GM19025 (cell line): ENCODE results near the gene LRIT3.
"Not testable (repeated sequence)": the region's sequence is repeated elsewhere in the genome, so short reads cannot be mapped to it uniquely, and the experiment has no call there.

Source experiments
- ATAC-seq: cut with Tn5 transposase; IDR thresholded peaks from one replicate; pipeline ENCODE4 v1.9.1; 2021; ENCODE audit warnings: mild to moderate bottlenecking, low read depth, moderate library complexity; ENCODE audit not compliant: unreplicated experiment

LRIT3 gene

GRCh38 chr4:109846395-109847098 lies 1.4 kb upstream of the LRIT3 start:
- ATAC-seq, result no peak

DNA sequence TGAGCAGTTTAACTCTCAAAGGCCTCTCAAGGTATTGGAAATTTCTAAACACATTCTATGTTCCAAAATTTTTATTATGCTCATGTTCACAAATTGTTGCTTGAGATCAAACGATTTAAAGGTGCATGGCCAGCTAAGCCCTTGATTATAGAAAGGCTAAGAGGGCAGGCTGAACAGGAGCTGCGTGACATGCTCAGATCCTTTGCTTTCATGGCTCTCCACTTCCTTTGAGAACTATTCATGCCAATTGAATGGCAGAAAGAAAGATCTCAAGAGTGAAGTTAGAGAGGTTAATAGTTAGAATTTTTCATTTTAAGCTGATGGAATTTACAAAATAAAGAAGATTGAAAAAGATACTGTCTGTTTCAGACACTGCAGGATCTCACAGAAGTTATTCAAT lies 594 bp downstream of the LRIT3 start:
- no peak for ATAC-seq

DNA sequence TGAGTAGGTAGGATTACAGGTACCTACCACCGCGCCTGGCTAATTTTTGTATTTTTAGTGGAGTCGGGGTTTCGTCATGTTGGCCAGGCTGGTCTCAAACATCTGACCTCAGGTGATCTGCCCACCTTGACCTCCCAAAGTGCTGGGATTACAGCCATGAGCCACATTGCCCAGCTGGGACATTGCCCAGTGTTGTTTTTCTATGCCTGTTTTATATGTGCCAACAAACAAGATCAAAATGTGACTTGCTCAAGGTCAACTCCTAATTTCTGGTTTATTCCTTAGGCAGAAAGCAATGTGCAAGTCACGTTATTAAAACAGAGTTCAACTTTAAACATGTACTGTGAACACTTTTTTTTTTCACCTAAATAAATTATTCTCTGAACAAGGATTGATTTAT lies 2.7 kb downstream of the LRIT3 start:
- no peak for ATAC-seq

DNA sequence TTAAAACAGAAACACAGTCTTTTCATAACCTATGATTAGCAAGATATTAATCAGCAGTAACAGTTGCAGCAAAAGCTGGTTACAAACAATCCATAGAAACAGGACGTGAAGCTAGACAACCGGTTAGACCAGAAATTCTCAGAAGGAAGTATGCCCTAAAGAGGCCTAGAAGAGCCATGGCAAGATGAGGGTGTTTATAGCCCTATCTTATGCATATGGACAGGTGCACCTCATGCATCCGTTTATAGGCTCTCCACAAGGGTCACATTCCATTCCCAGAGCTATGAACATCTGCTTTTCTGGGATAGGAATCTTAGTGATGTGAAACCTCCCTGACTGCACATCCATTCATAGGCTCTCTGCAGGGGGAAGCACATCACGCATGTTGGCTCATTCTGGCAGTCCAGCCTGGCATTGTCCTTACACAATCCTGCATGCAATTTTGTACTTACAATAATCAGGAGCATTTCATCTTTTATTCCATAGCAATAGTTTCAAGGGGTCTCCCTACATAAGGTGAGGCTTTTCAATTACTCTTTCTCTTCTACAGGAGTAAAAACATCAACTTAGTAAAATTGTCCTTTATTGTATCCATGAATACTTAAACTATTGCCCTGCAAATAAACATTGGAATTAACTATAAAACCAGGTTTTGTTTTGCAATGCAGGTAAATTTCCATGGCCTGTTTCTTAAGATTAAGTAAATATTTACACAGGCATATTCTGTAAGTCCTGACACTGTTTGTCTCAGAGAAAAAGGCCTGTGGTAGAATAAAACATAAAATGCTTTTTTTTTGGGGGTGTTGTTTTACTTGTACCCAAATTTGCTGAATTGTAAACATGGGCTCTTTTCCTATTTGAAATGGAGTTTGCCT lies 11.8 kb downstream of the LRIT3 start:
- ATAC-seq, result not testable (repeated sequence)

DNA sequence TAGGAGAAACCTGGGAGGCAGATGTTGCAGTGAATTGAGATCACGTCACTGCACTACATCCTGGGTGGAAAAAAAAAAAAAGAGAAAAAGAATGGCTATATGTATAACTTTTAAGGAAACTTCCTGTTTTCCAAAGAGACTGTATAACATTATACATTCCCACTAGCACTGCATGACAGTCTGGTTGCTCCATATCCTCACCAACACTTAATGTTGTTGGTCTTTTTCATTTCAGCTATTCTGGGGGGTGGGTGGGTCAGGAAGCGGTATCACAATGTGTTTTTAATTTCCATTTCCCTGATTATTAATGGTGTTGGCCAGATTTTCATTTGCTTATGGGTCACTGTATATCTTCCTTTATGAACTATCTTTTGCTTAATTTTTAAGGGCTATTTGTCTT lies 13.4 kb downstream of the LRIT3 start:
- no peak for ATAC-seq

GRCh38 chr4:109861916-109862511 lies 14.1 kb downstream of the LRIT3 start:
- ATAC-seq, result no peak

GRCh38 chr4:109864134-109864533 lies 16.2 kb downstream of the LRIT3 start:
- no peak for ATAC-seq

DNA sequence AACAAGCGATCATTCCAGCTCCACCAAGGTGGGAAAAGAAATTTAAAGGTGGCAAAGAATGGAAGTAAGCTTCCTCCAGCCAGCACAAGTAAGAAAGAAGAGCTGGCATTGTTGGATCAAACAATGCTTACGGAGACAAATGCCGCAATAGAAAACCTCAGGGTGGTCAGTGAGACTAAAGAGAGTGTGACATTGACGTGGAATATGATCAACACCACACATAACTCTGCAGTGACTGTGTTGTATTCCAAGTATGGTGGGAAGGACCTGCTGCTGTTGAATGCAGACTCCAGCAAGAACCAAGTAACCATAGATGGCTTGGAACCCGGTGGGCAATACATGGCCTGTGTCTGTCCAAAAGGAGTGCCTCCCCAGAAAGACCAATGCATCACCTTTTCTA lies 22.2 kb downstream of the LRIT3 start:
- no peak for ATAC-seq

- ATAC-seq, result no peak
These were observed 24.2 kb downstream of the LRIT3 start for GRCh38 chr4:109872065-109872464.

GRCh38 chr4:109872950-109873656 lies 25.2 kb downstream of the LRIT3 start:
- ATAC-seq, result no peak

DNA sequence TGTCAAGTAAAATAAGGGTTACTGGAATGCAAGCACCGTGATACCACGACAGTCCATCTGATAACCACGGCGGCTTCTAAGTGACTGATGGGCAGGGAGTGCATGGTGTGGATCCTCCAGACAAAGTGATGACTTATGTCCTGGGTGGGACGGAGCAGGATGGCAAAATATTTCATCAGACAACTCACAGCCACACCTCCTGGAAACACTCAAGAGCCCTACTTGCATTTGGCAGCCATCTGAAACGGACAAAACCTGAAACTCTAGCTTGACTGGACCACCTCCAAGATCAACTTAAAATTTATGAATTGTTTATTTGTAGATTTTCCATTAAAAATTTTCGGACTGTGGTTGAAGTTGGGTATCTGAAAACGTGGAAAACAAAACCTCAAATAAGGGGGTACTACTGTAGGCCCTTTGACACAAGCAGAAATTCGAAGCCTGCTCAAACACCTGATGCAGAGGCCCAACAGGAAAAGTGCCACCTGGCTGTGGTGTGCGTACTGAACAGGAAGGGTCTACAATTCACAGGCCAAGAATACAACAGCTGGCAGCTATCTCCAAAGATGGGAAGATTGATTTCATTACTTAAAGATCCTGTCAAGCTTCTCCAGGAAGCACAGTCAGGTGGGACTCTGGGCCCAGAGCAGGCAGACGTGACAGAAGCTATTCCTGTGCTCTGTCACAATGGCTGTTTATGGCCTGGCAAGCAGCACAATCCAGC lies 26.0 kb downstream of the LRIT3 start:
- no peak for ATAC-seq

DNA sequence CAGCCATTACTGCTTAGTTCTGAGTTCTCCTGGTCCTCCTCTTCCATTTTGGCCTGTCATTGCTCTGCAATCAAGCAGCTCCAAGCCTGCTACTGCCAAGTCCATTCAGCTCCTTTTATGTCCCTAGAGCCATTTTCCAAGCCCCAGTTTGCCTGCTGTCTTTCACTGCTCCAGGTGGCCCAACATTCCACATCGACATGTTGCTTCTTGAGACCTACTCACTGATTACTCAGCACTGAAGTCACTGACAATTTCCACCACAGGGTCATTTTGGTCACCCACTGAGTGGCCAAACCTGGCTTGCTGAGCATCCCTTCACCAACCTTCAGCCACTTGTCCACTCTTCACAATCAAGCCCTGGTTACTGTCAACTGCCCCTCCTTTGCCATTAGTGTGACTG lies 27.2 kb downstream of the LRIT3 start:
- ATAC-seq, result no peak

DNA sequence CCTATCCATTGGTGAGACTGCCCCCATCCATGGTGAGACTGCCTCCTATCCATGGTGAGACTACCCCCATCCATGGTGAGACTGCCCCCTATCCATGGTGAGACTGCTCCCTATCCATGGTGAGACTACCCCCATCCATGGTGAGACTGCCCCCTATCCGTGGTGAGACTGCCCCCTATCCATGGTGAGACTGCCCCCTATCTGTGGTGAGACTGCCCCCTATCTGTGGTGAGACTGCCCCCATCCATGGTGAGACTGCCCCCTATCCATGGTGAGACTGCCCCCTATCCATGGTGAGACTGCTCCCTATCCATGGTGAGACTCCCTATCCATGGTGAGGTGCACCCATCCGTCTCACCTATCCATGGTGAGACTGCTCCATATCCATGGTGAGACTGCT lies 27.6 kb downstream of the LRIT3 start:
- ATAC-seq, result not testable (repeated sequence)

DNA sequence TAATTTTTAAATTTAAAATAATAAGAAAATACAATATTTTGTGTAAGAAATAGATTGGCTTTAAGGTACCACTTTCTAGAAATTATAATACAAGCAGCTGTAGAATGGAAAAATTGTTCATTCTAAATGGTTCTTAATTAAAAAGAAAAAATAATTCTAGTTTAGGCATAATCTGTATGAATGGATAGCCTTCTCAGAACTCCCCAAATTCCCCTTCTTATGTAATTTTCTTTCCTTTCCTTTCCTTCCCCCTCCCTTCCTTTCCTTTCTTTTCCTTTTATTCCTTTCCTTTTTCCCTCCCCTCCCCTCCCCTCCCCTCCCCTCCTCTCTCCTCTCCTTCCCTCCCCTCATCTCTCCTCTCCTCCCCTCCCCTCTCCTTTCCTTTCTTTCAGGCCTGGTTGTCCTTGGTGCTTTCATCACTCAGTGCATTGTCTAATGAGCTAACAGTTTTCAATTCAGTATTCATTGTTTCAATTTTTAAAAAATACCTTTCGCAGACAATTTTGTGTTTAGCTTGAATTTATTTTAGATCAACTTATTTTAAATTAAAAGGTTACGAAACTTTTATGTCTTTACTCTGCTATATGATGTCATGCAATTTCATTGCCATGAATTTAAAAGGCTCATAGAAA lies 28.8 kb downstream of the LRIT3 start:
- ATAC-seq, result no peak

GRCh38 chr4:109877400-109877799 lies 29.5 kb downstream of the LRIT3 start:
- peak; percentile 71 for ATAC-seq

- ATAC-seq, result no peak
These were observed 30.4 kb downstream of the LRIT3 start for GRCh38 chr4:109878355-109878754.

GRCh38 chr4:109879081-109879480 lies 31.2 kb downstream of the LRIT3 start:
- no peak for ATAC-seq

DNA sequence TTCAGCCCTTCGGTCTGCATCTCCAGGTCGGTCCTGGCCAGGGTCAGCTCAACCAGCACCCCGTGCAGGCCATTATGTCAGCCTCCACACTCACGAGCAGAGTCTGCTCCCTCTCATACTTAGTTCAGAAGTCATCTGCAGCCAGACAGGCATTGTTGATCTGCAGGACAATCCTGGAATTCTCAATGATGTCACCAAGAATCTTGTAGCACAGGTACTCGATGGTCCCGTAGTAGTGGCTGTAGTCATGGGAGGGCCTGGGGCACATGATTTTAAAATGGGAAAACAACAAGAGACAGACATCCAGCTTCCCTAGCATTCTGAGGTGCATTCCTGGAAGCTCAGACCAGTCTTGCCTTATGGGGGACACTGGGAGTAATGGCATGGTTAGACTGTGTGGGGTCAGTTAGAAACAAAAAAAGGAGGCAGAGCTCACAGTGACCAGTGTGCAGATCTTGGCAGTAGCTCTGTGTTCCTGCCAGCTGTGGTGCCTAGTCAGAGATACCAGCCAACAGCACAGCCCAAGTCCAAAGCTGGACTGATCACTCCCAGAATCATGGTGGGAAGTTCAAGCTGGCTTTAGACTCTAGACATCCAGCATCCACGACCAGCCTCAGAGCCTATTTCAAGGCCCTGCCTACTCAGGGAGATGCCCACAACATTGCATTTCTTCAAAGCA lies 31.9 kb downstream of the LRIT3 start:
- ATAC-seq, result no peak

DNA sequence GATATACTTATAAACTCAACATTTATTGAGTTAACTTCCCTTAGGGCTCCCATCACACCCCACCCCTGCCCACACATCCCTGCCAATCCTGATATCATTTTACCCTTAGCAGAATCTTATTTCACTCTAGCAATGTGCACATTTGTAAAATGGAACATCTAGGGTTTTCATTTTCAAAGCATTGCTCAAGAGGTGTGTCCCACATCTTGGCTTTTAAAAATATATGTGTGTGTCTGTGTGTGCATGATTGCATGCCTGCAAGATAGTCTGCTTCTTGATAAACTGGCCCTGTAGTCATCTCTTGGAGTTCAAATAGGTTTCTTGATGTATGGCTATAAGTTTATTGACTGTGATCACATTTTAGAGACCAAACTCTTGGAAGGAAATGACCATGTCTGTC lies 38.4 kb downstream of the LRIT3 start:
- ATAC-seq, result no peak
